Measurements from ENCODE around the gene USP35.

The USP35 gene

GRCh38 chr11:78207532-78208256 is 19.0 kb downstream of the USP35 start:
- no peak overlapping the region for H3K27ac ChIP-seq
- TF ChIP-seq CTCF (conservative IDR thresholded peaks at IDR 0.05): no peak

- TF ChIP-seq CTCF (conservative IDR thresholded peaks at IDR 0.05): no peak
- no peak overlapping the region for H3K27ac ChIP-seq
These were observed 19.8 kb downstream of the USP35 start for GRCh38 chr11:78208257-78209165.

GRCh38 chr11:78209478-78209877 is 20.8 kb downstream of the USP35 start:
- no peak overlapping the region for H3K27ac ChIP-seq
- TF ChIP-seq CTCF (conservative IDR thresholded peaks at IDR 0.05): no peak

GRCh38 chr11:78210000-78210608 is 21.4 kb downstream of the USP35 start:
- no peak for TF ChIP-seq CTCF (conservative IDR thresholded peaks at IDR 0.05)
- H3K27ac ChIP-seq: no peak overlapping the region

GRCh38 chr11:78211565-78211964 is 22.8 kb downstream of the USP35 start:
- TF ChIP-seq CTCF (conservative IDR thresholded peaks at IDR 0.05): no peak
- no peak overlapping the region for H3K27ac ChIP-seq

GRCh38 chr11:78212586-78213371 is 24.1 kb downstream of the USP35 start:
- no peak overlapping the region for H3K27ac ChIP-seq
- TF ChIP-seq CTCF (conservative IDR thresholded peaks at IDR 0.05): no peak

All from VCaP (cell line).